Colonic mucosa (tissue), 4 donors: ENCODE results near the gene SRSF8. TPM values are rescaled to one million over a fixed set of nuclear protein-coding genes. Genes with fewer than 3 reads are reported as not detected.
"Not testable (repeated sequence)": the region's sequence is repeated elsewhere in the genome, so short reads cannot be mapped to it uniquely, and the experiment has no call there.

ENCODE experiments used
- DNase-seq: peaks from one replicate; pipeline ENCODE4 v3.0.0-alpha.2; 2020
- H3K27ac ChIP-seq: fragments of 200-600 bp; one replicate; pipeline ENCODE4 v1.8.0; 2021
- H3K27me3 ChIP-seq: fragments of 200-600 bp; one replicate; pipeline ENCODE4 v1.8.0; 2021
- H3K36me3 ChIP-seq: fragments of 200-600 bp; one replicate; pipeline ENCODE4 v1.8.0; 2021
- H3K4me1 ChIP-seq: fragments of 200-600 bp; one replicate; pipeline ENCODE4 v1.8.0; 2021; ENCODE audit warnings: mild to moderate bottlenecking
- H3K4me3 ChIP-seq: fragments of 200-600 bp; one replicate; pipeline ENCODE4 v1.8.0; 2021
- H3K9ac ChIP-seq, 2 donors: one replicate each; pipeline ENCODE4 v1.7.0; 2013; ENCODE audit warnings: control low read depth in 2 of 2, low read depth in 2 of 2, low read length in 2 of 2
- H3K9me3 ChIP-seq: fragments of 200-600 bp; one replicate; pipeline ENCODE4 v1.8.0; 2021
- intact Hi-C: fragments of 100-400 bp; cut with DNase I; formaldehyde crosslinking; loops from one replicate; pipeline ENCODE4 v1.14.1; 2022
- total RNA-seq, 2 donors: library from RNA; stranded (reverse); fragmentation: NEBNext Ultra II Directional in 1 of 2; extraction: Animal tissue kit (Norgen Biotek cat#: 25700) in 1 of 2; gene quantifications; one replicate each; pipeline ENCODE4 v1.2.1, GENCODE V29; 2021
- TF ChIP-seq, protein P1 (sequence below): fragments of 200-600 bp; IDR thresholded peaks from one replicate; pipeline ENCODE4 v1.8.0; 2022; ENCODE audit warnings: antibody characterized with exemption, mild to moderate bottlenecking
- donor health status: healthy.
- donor health status: DM: no; HTN: no; CAD: no.
- donor health status: DM: no; HTN: no; CAD: no.

The SRSF8 gene
- total RNA-seq, 2 donors from 2014 or later: 39.4 to 43.4 TPM

- no peak for DNase-seq
- Histone ChIP-seq H3K27me3 (no peaks in the 10 kb centered on the region), H3K27ac (no peak overlapping the region), H3K36me3 (no peaks in the 10 kb centered on the region), H3K9me3 (no peaks in the 10 kb centered on the region), H3K4me1 (no peaks in the 10 kb centered on the region), H3K4me3 (no peak overlapping the region), H3K9ac (no peak overlapping the region)
- TF ChIP-seq, protein P1, sequence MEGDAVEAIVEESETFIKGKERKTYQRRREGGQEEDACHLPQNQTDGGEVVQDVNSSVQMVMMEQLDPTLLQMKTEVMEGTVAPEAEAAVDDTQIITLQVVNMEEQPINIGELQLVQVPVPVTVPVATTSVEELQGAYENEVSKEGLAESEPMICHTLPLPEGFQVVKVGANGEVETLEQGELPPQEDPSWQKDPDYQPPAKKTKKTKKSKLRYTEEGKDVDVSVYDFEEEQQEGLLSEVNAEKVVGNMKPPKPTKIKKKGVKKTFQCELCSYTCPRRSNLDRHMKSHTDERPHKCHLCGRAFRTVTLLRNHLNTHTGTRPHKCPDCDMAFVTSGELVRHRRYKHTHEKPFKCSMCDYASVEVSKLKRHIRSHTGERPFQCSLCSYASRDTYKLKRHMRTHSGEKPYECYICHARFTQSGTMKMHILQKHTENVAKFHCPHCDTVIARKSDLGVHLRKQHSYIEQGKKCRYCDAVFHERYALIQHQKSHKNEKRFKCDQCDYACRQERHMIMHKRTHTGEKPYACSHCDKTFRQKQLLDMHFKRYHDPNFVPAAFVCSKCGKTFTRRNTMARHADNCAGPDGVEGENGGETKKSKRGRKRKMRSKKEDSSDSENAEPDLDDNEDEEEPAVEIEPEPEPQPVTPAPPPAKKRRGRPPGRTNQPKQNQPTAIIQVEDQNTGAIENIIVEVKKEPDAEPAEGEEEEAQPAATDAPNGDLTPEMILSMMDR: no peak
- intact Hi-C loops: no loop called here
Measured at GRCh38 chr11:95035316-95035715, 31.4 kb upstream of the SRSF8 start.

- H3K27me3 ChIP-seq, H3K36me3 ChIP-seq, intact Hi-C loops, H3K4me3 ChIP-seq, H3K9me3 ChIP-seq, H3K27ac ChIP-seq, H3K9ac ChIP-seq, H3K4me1 ChIP-seq, DNase-seq: not testable (repeated sequence)
Measured at GRCh38 chr11:95037356-95038035, 29.2 kb upstream of the SRSF8 start.

- no peaks in the 10 kb centered on the region for H3K27me3 ChIP-seq
- H3K9me3 ChIP-seq: no peaks in the 10 kb centered on the region
- TF ChIP-seq, protein P1: no peak
- H3K9ac ChIP-seq: no peak overlapping the region
- no peak overlapping the region for H3K4me3 ChIP-seq
- H3K4me1 ChIP-seq: no peaks in the 10 kb centered on the region
- no peaks in the 10 kb centered on the region for H3K36me3 ChIP-seq
- intact Hi-C loops: no loop called here
- H3K27ac ChIP-seq: no peak overlapping the region
- DNase-seq: no peak
Measured at GRCh38 chr11:95042239-95042638, 24.5 kb upstream of the SRSF8 start.

- Histone ChIP-seq H3K36me3 (no peaks in the 10 kb centered on the region), H3K27me3 (no peaks in the 10 kb centered on the region), H3K9ac (no peak overlapping the region), H3K4me3 (no peak overlapping the region), H3K9me3 (no peaks in the 10 kb centered on the region), H3K4me1 (no peaks in the 10 kb centered on the region), H3K27ac (no peak overlapping the region)
- intact Hi-C loops: no loop called here
- DNase-seq: no peak
- TF ChIP-seq, protein P1: no peak
Measured at GRCh38 chr11:95042906-95043305, 23.8 kb upstream of the SRSF8 start.

GRCh38 chr11:95044010-95044409, 22.7 kb upstream of the SRSF8 start:
- TF ChIP-seq, protein P1: no peak
- Histone ChIP-seq H3K27ac (no peak overlapping the region), H3K9me3 (no peaks in the 10 kb centered on the region), H3K9ac (no peak overlapping the region), H3K4me3 (no peak overlapping the region), H3K36me3 (no peaks in the 10 kb centered on the region), H3K4me1 (no peaks in the 10 kb centered on the region), H3K27me3 (no peaks in the 10 kb centered on the region)
- intact Hi-C loops: no loop called here
- DNase-seq: no peak

DNA sequence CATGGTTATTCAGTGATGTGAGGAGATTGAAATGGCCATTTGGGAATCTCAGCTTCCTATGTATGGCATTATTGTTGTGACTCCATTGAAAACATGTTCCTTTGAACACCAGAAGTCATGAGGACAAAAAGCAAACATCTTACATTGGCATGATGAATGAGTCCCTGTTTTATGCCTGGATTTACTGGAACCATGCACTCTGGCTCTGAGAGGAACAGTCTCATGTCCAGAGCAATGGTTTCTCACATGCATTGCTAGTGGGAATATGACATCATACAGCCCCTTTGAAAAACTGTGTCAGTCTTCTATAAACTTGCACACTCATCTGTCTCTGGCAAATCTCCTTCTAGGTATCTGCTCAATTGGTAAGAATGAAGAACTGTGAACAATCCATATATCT, 20.9 kb upstream of the SRSF8 start:
- no peaks in the 10 kb centered on the region for H3K36me3 ChIP-seq
- H3K27me3 ChIP-seq: no peaks in the 10 kb centered on the region
- H3K27ac ChIP-seq: no peak overlapping the region
- intact Hi-C loops: no loop called here
- no peak overlapping the region for H3K9ac ChIP-seq
- TF ChIP-seq, protein P1: no peak
- no peak overlapping the region for H3K4me3 ChIP-seq
- no peak for DNase-seq
- H3K4me1 ChIP-seq: no peaks in the 10 kb centered on the region
- no peaks in the 10 kb centered on the region for H3K9me3 ChIP-seq

DNA sequence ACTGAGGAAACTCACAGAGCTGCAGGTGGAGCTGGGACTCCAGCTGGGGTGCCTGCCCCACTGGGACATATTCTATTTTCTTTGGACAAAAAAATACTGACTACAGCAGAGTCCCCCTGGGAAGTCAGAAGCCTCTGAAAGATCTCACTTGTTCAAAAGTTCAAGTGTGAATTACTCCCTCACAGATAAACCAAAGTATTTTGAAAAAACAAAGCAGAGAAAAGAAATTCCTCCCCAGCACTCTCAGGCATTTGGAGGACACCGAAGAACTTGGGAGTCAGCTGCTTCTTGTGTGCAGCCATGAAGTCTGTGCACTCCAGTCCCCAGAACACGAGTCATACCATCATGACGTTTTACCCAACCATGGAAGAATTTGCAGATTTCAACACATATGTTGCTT, 17.6 kb upstream of the SRSF8 start, which contains the start of gene KDM4F:
TSS of gene KDM4F (plus strand) at position 301 of the 400 bp plus-strand sequence.
- H3K27ac ChIP-seq, H3K4me3 ChIP-seq, intact Hi-C loops, H3K9ac ChIP-seq, H3K4me1 ChIP-seq, DNase-seq, H3K27me3 ChIP-seq, H3K36me3 ChIP-seq, H3K9me3 ChIP-seq: not testable (repeated sequence)
